HCT116 (cell line): ENCODE data around the gene ATP12A.

Experiments used
- CTCF ChIP-seq, 3 experiments: fragments of 200-600 bp in 1 of 3; sonication (generic) in 1 of 3; IDR thresholded peaks in 2 of 3; conservative IDR thresholded peaks in 1 of 3; 2 replicates each; pipeline ENCODE4 v1.5.1; 2012 to 2017; ENCODE audit warnings: low read depth in 2 of 3, low read length in 2 of 3, antibody characterized with exemption in 1 of 3, borderline replicate concordance in 1 of 3, control low read depth in 1 of 3, mild to moderate bottlenecking in 1 of 3, mixed read lengths in 1 of 3, mixed run types in 1 of 3, moderate library complexity in 1 of 3; ENCODE audit not compliant: insufficient read depth in 1 of 3
- EGR1 ChIP-seq: IDR thresholded peaks from 2 replicates; pipeline ENCODE4 v1.6.1; 2012; ENCODE audit warnings: low read depth
- EZH2phosphoT487 ChIP-seq: fragments of 200-600 bp; IDR thresholded peaks from 2 replicates; pipeline ENCODE4 v1.6.1; 2018; ENCODE audit warnings: antibody characterized with exemption, borderline replicate concordance
- MAX ChIP-seq: IDR thresholded peaks from 2 replicates; pipeline ENCODE4 v1.6.1; 2012
- POLR2A ChIP-seq: IDR thresholded peaks from 2 replicates; pipeline ENCODE4 v1.7.0; 2011; ENCODE audit warnings: borderline replicate concordance; ENCODE audit not compliant: insufficient read depth, insufficient read length; ENCODE audit errors: extremely low read depth
- POLR2AphosphoS5 ChIP-seq: IDR thresholded peaks from 2 replicates; pipeline ENCODE4 v1.6.1; 2011; ENCODE audit warnings: mild to moderate bottlenecking, low read depth, low read length, moderate library complexity
- SP1 ChIP-seq: IDR thresholded peaks from 2 replicates; pipeline ENCODE4 v1.6.1; 2012; ENCODE audit warnings: low read depth
- SRF ChIP-seq: IDR thresholded peaks from 2 replicates; pipeline ENCODE4 v1.6.1; 2012; ENCODE audit warnings: low read depth
- YY1 ChIP-seq: IDR thresholded peaks from 2 replicates; pipeline ENCODE4 v1.6.1; 2011; ENCODE audit warnings: low read length, low read depth, moderate library complexity, mild to moderate bottlenecking; ENCODE audit not compliant: insufficient replicate concordance; ENCODE audit errors: extremely low read depth
- ZBTB33 ChIP-seq: IDR thresholded peaks from 2 replicates; pipeline ENCODE4 v1.6.1; 2011; ENCODE audit warnings: mild to moderate bottlenecking, low read length, moderate library complexity; ENCODE audit not compliant: insufficient replicate concordance; ENCODE audit errors: extremely low read depth
- ZNF274 ChIP-seq: fragments of 200-500 bp; sonication (Bioruptor generic); IDR thresholded peaks from 2 replicates; pipeline ENCODE4 v1.6.1; 2014; ENCODE audit warnings: mild to moderate bottlenecking, low read depth, low read length, inconsistent platforms

GRCh38 chr13:24738366-24738847, 58.2 kb downstream of the ATP12A start:
- no peak for TF ChIP-seq POLR2A
- TF ChIP-seq CTCF (IDR thresholded peaks at IDR 0.05 in 2 of 3, conservative IDR thresholded peaks at IDR 0.05 in 1 of 3; ENCODE audit: borderline replicate concordance in 1 of 3, insufficient read depth in 1 of 3, low read depth in 2 of 3, low read length in 2 of 3), result no peak
- no peak for TF ChIP-seq POLR2AphosphoS5
- no peak for TF ChIP-seq EZH2phosphoT487
- no peak for TF ChIP-seq ZNF274
- TF ChIP-seq ZBTB33, result no peak
- no peak for TF ChIP-seq YY1
- no peak for TF ChIP-seq SRF
- no peak for TF ChIP-seq EGR1
- no peak for TF ChIP-seq MAX
- TF ChIP-seq SP1, result no peak
